ENCODE data around the gene TRIP12. TPM values are rescaled to one million over a fixed set of nuclear protein-coding genes. Genes with fewer than 3 reads are reported as not detected.

TRIP12 gene
- polyA plus RNA-seq, 1 of the 3 experiments (the other 2 are of a cell fraction) = 30.3 TPM

DNA sequence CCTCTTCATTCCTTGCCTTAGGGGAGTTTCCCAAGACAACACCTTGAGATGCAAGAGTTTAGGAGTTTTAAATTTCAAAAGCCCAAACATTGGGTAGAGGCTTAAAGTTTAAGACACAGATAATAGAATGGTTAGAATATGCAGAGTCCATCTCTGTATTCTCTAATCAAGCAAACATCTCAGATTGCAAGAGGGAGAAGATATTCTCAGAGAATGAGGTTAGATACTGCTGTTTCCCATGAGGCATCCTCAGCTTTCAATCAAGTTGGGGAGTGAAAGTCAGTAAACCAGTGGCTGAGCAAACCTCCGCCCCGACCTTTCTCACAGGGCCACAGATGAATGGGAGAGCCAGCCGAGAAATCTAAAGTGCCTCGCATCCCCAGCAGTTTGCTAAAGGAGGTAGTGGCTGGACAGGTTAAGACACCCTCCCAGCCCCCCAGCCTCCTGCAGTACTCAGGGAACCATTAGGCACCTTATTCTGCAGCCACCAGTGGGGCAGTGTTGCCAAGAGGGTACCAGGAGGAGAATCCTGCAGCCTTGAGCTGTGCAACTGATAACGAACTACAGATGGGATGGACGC, 30.5 kb upstream of the TRIP12 start:
- Histone ChIP-seq H3K27me3 (ENCODE audit: insufficient read depth) (no peaks in the 10 kb centered on the region), H3K79me2 (ENCODE audit: insufficient read depth) (no peaks in the 10 kb centered on the region), H3K4me1 (ENCODE audit: control insufficient read depth in 1 of 2, insufficient read depth in 2 of 2, low read depth in 1 of 2, low read length in 1 of 2) (no peaks in the 10 kb centered on the region), H3K9me2 (no peaks in the 10 kb centered on the region), H2AFZ (ENCODE audit: low read depth) (no peak overlapping the region), H3K36me3 (replicated peaks in 1 of 2; ENCODE audit: control insufficient read depth in 1 of 2, insufficient read depth in 2 of 2, low read length in 1 of 2) (no peaks in the 10 kb centered on the region), H3K4me2 (no peak overlapping the region), H4K20me1 (ENCODE audit: insufficient read depth) (no peaks in the 10 kb centered on the region), H3K27ac (ENCODE audit: low read depth in 2 of 2, low read length in 1 of 2) (no peak overlapping the region), H3K4me3 (ENCODE audit: low read depth in 2 of 2, low read length in 1 of 2) (no peak overlapping the region), H3K9me3 (no peaks in the 10 kb centered on the region), H3K9ac (no peak overlapping the region), H3F3A (replicated peaks; ENCODE audit: insufficient read depth) (no peaks in the 10 kb centered on the region)
- DNase-seq = no peak
- TF ChIP-seq TCF12 (IDR thresholded peaks at IDR 0.05) (no peak), SMC3 (IDR thresholded peaks at IDR 0.05; ENCODE audit: low read depth, low read length) (no peak), RXRA (IDR thresholded peaks at IDR 0.05; ENCODE audit: borderline replicate concordance, low read depth) (no peak), RAD21 (IDR thresholded peaks at IDR 0.05; ENCODE audit: low read length) (no peak), MXI1 (IDR thresholded peaks at IDR 0.05; ENCODE audit: low read depth, low read length) (no peak), FOXM1 (IDR thresholded peaks at IDR 0.05; ENCODE audit: low read depth) (no peak), RCOR1 (IDR thresholded peaks at IDR 0.05; ENCODE audit: low read length) (no peak), ELF1 (IDR thresholded peaks at IDR 0.05) (no peak)
- TF ChIP-seq, protein P1, sequence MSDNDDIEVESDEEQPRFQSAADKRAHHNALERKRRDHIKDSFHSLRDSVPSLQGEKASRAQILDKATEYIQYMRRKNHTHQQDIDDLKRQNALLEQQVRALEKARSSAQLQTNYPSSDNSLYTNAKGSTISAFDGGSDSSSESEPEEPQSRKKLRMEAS (IDR thresholded peaks at IDR 0.05; ENCODE audit: low read depth) = no peak
- TF ChIP-seq, protein P2, sequence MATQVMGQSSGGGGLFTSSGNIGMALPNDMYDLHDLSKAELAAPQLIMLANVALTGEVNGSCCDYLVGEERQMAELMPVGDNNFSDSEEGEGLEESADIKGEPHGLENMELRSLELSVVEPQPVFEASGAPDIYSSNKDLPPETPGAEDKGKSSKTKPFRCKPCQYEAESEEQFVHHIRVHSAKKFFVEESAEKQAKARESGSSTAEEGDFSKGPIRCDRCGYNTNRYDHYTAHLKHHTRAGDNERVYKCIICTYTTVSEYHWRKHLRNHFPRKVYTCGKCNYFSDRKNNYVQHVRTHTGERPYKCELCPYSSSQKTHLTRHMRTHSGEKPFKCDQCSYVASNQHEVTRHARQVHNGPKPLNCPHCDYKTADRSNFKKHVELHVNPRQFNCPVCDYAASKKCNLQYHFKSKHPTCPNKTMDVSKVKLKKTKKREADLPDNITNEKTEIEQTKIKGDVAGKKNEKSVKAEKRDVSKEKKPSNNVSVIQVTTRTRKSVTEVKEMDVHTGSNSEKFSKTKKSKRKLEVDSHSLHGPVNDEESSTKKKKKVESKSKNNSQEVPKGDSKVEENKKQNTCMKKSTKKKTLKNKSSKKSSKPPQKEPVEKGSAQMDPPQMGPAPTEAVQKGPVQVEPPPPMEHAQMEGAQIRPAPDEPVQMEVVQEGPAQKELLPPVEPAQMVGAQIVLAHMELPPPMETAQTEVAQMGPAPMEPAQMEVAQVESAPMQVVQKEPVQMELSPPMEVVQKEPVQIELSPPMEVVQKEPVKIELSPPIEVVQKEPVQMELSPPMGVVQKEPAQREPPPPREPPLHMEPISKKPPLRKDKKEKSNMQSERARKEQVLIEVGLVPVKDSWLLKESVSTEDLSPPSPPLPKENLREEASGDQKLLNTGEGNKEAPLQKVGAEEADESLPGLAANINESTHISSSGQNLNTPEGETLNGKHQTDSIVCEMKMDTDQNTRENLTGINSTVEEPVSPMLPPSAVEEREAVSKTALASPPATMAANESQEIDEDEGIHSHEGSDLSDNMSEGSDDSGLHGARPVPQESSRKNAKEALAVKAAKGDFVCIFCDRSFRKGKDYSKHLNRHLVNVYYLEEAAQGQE (IDR thresholded peaks at IDR 0.05; ENCODE audit: low read depth, low read length) = no peak
- TF ChIP-seq, protein P3, sequence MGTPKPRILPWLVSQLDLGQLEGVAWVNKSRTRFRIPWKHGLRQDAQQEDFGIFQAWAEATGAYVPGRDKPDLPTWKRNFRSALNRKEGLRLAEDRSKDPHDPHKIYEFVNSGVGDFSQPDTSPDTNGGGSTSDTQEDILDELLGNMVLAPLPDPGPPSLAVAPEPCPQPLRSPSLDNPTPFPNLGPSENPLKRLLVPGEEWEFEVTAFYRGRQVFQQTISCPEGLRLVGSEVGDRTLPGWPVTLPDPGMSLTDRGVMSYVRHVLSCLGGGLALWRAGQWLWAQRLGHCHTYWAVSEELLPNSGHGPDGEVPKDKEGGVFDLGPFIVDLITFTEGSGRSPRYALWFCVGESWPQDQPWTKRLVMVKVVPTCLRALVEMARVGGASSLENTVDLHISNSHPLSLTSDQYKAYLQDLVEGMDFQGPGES (IDR thresholded peaks at IDR 0.05; ENCODE audit: low read depth, low read length) = no peak
- TF ChIP-seq, protein P4, sequence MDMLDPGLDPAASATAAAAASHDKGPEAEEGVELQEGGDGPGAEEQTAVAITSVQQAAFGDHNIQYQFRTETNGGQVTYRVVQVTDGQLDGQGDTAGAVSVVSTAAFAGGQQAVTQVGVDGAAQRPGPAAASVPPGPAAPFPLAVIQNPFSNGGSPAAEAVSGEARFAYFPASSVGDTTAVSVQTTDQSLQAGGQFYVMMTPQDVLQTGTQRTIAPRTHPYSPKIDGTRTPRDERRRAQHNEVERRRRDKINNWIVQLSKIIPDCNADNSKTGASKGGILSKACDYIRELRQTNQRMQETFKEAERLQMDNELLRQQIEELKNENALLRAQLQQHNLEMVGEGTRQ (IDR thresholded peaks at IDR 0.05; ENCODE audit: borderline replicate concordance, low read depth, low read length) = no peak
- POLR2A ChIA-PET = no interaction called here
- CTCF ChIA-PET = no interaction called here
- 96% methylated on average over 6 of the region's 6 CpGs for WGBS (ENCODE audit: low lambda C conversion rate)

DNA sequence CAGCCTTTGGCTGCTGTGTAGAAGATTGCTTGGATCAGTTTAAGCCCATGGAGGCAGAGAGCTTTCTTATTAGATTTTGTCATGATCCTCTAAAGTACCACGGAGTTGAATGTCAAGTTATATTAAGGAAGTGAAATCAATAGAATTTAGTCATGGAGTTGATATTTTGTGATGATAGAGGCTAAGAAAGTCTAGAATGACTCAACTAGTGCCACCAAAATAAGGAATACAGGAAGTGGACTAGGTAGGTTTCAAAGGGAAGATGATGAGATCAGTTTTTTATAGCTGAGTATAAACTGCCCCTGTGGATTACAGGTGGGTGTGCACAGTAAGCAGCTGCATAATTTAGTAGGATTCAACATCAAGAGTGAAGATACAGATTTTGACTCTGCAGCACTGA, 25.7 kb upstream of the TRIP12 start:
- Histone ChIP-seq H4K20me1 (ENCODE audit: insufficient read depth) (no peaks in the 10 kb centered on the region), H3K9ac (no peak overlapping the region), H2AFZ (ENCODE audit: low read depth) (no peak overlapping the region), H3K27me3 (ENCODE audit: insufficient read depth) (no peaks in the 10 kb centered on the region), H3K4me1 (ENCODE audit: control insufficient read depth in 1 of 2, insufficient read depth in 2 of 2, low read depth in 1 of 2, low read length in 1 of 2) (no peaks in the 10 kb centered on the region), H3K9me3 (no peaks in the 10 kb centered on the region), H3K79me2 (ENCODE audit: insufficient read depth) (no peaks in the 10 kb centered on the region), H3K4me2 (no peak overlapping the region), H3K36me3 (replicated peaks in 1 of 2; ENCODE audit: control insufficient read depth in 1 of 2, insufficient read depth in 2 of 2, low read length in 1 of 2) (no peaks in the 10 kb centered on the region), H3K27ac (ENCODE audit: low read depth in 2 of 2, low read length in 1 of 2) (no peak overlapping the region), H3K4me3 (ENCODE audit: low read depth in 2 of 2, low read length in 1 of 2) (no peak overlapping the region), H3K9me2 (no peaks in the 10 kb centered on the region), H3F3A (replicated peaks; ENCODE audit: insufficient read depth) (no peaks in the 10 kb centered on the region)
- ChIA-PET CTCF (no interaction called here), POLR2A (no interaction called here)
- DNase-seq = no peak
- WGBS (ENCODE audit: low lambda C conversion rate) = 91% methylated on average over 1 of the region's 1 CpG
- TF ChIP-seq, protein P3 (IDR thresholded peaks at IDR 0.05; ENCODE audit: low read depth, low read length) = no peak
- TF ChIP-seq, protein P5, sequence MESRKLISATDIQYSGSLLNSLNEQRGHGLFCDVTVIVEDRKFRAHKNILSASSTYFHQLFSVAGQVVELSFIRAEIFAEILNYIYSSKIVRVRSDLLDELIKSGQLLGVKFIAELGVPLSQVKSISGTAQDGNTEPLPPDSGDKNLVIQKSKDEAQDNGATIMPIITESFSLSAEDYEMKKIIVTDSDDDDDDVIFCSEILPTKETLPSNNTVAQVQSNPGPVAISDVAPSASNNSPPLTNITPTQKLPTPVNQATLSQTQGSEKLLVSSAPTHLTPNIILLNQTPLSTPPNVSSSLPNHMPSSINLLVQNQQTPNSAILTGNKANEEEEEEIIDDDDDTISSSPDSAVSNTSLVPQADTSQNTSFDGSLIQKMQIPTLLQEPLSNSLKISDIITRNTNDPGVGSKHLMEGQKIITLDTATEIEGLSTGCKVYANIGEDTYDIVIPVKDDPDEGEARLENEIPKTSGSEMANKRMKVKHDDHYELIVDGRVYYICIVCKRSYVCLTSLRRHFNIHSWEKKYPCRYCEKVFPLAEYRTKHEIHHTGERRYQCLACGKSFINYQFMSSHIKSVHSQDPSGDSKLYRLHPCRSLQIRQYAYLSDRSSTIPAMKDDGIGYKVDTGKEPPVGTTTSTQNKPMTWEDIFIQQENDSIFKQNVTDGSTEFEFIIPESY (IDR thresholded peaks at IDR 0.05; ENCODE audit: borderline replicate concordance, low read depth) = no peak
- TF ChIP-seq GATA2 (CRISPR knock-in tag; IDR thresholded peaks at IDR 0.05) (no peak), SIN3A (IDR thresholded peaks at IDR 0.05; ENCODE audit: borderline replicate concordance, low read depth, low read length) (no peak), RCOR1 (IDR thresholded peaks at IDR 0.05; ENCODE audit: low read length) (no peak), FOSL2 (IDR thresholded peaks at IDR 0.05; ENCODE audit: borderline replicate concordance, low read depth) (no peak), RFX5 (IDR thresholded peaks at IDR 0.05; ENCODE audit: low read length) (no peak)
- TF ChIP-seq, protein P6, sequence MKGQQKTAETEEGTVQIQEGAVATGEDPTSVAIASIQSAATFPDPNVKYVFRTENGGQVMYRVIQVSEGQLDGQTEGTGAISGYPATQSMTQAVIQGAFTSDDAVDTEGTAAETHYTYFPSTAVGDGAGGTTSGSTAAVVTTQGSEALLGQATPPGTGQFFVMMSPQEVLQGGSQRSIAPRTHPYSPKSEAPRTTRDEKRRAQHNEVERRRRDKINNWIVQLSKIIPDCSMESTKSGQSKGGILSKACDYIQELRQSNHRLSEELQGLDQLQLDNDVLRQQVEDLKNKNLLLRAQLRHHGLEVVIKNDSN (IDR thresholded peaks at IDR 0.05; ENCODE audit: borderline replicate concordance, low read depth) = no peak

Data from SK-N-SH (cell line).